ENCODE data around the gene RASA3. TPM values are rescaled to one million over a fixed set of nuclear protein-coding genes. Genes with fewer than 3 reads are reported as not detected.

RASA3 gene
- total and polyA plus RNA-seq, 2 of the 8 experiments (the other 6 are each of a cell fraction or from before 2014, with no cell fraction given), result 7.5 to 21.9 TPM

DNA sequence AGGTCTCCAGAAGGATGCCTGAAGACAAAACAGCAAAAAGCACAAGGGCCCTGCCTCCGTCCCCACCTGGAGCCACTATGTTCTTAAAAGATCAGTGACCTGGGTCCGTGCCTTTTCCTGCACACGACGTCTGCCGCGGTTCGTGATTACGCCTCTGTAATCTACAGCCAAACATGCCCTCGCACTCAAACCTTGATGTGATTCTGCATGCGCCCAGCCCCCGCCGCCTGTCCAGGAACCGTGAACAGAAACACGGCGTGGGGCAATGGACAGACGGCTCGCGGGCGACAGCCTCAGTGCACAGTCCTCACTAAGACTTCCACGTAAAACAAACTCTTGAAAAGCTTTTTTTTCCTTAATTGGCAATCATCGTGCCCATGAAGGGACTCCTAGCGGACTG, 174.1 kb downstream of the RASA3 start:
- H3K4ac ChIP-seq (replicated peaks; ENCODE audit: insufficient read length, low read depth, low read length), result no peak overlapping the region
- no peak overlapping the region for H2BK20ac ChIP-seq (ENCODE audit: low read length)
- no peak overlapping the region for H3K23ac ChIP-seq (ENCODE audit: insufficient read length)
- no peak overlapping the region for H3K4me3 ChIP-seq (ENCODE audit: extremely low read depth in 1 of 4, insufficient read depth in 2 of 4, low read depth in 3 of 4, low read length in 4 of 4)
- H3K14ac ChIP-seq (ENCODE audit: insufficient read length), result no peak overlapping the region
- no peaks in the 10 kb centered on the region for H3K23me2 ChIP-seq (ENCODE audit: low read depth, low read length)
- H3K79me1 ChIP-seq (ENCODE audit: low read depth, low read length), result no peaks in the 10 kb centered on the region
- H3K56ac ChIP-seq (replicated peaks; ENCODE audit: insufficient read length, low read depth, low read length), result no peak overlapping the region
- 92% methylated on average over 22 of the region's 22 CpGs; no CpG with 5 or more reads in 1 of the 2 experiments for WGBS, 2 experiments (ENCODE audit: extremely low coverage in 1 of 2, insufficient coverage in 1 of 2, insufficient read length in 1 of 2, insufficient replicate concordance in 2 of 2, low coverage in 1 of 2, low lambda C conversion rate in 2 of 2, missing lambda C conversion rate in 1 of 2)
- ChIA-PET CTCF (ENCODE audit: partially characterized antibody) (no interaction called here), POLR2A (ENCODE audit: partially characterized antibody) (no interaction called here)
- H3K9ac ChIP-seq (replicated peaks in 1 of 4; ENCODE audit: extremely low read depth in 1 of 4, low read depth in 3 of 4, low read length in 3 of 4), result no peak overlapping the region
- no peak overlapping the region for H2BK120ac ChIP-seq (replicated peaks; ENCODE audit: low read depth, low read length)
- no peak overlapping the region for H3K27ac ChIP-seq (ENCODE audit: low read depth, low read length)
- H3K27me3 ChIP-seq (replicated peaks in 1 of 4; ENCODE audit: control insufficient read depth in 3 of 4, extremely low read depth in 1 of 4, insufficient read depth in 3 of 4, low read length in 3 of 4), result no peaks in the 10 kb centered on the region
- no peak overlapping the region for H3K18ac ChIP-seq (ENCODE audit: extremely low read depth, low read length)
- H3K79me2 ChIP-seq (ENCODE audit: control insufficient read depth in 1 of 2, insufficient read depth in 2 of 2, low read length in 2 of 2), result no peaks in the 10 kb centered on the region
- H4K8ac ChIP-seq (ENCODE audit: extremely low read depth, insufficient read depth, low read length), result no peak overlapping the region
- no peaks in the 10 kb centered on the region for H3K4me1 ChIP-seq (replicated peaks in 1 of 4; ENCODE audit: control insufficient read depth in 3 of 4, insufficient read depth in 4 of 4, low read length in 3 of 4)
- H2AFZ ChIP-seq (ENCODE audit: low read length), result no peak overlapping the region
- H4K5ac ChIP-seq (ENCODE audit: insufficient read length, low read depth, low read length), result no peak overlapping the region
- no peak overlapping the region for H4K91ac ChIP-seq (replicated peaks; ENCODE audit: insufficient read length, low read length)
- no peaks in the 10 kb centered on the region for H4K20me1 ChIP-seq (replicated peaks in 1 of 2; ENCODE audit: control insufficient read depth in 1 of 2, insufficient read depth in 2 of 2, low read length in 2 of 2)
- H3K9me3 ChIP-seq (ENCODE audit: insufficient read depth in 2 of 2, low read depth in 1 of 2, low read length in 1 of 2), result peaks cover 24 to 75% of the 10 kb centered on the region in 2 experiments; a peak in 3 of 4 replicates
- H3K36me3 ChIP-seq (ENCODE audit: control insufficient read depth in 2 of 4, insufficient read depth in 4 of 4, low read length in 3 of 4), result no peaks in the 10 kb centered on the region
- no peak overlapping the region for H2BK5ac ChIP-seq (ENCODE audit: low read depth, low read length)
- DNase-seq (ENCODE audit: low read depth in 1 of 2, low spot score in 2 of 2), result no peak
- H2AK5ac ChIP-seq (ENCODE audit: low read depth, low read length), result no peak overlapping the region
- H2BK15ac ChIP-seq (ENCODE audit: low read length), result no peak overlapping the region
- no peak for FAIRE-seq
- no peak overlapping the region for H3K4me2 ChIP-seq (ENCODE audit: insufficient read depth in 1 of 2, low read depth in 2 of 2, low read length in 2 of 2)
- TF ChIP-seq MAX (IDR thresholded peaks at IDR 0.05), result no peak
- no peak for TF ChIP-seq SRF (IDR thresholded peaks at IDR 0.05; ENCODE audit: low read depth, low read length)
- no peak for TF ChIP-seq SAP30 (IDR thresholded peaks at IDR 0.05; ENCODE audit: insufficient read depth, insufficient replicate concordance, low read length)
- TF ChIP-seq EZH2 (IDR thresholded peaks at IDR 0.05; ENCODE audit: low read depth, low read length, severe bottlenecking), result no peak
- TF ChIP-seq FOSL1 (IDR thresholded peaks at IDR 0.05; ENCODE audit: insufficient read depth, low read depth, low read length), result no peak
- no peak for TF ChIP-seq MAFK (IDR thresholded peaks at IDR 0.05; ENCODE audit: low read depth, low read length)
- TF ChIP-seq SIN3A (conservative IDR thresholded peaks at IDR 0.05 in 1 of 2, IDR thresholded peaks at IDR 0.05 in 1 of 2; ENCODE audit: low read depth in 1 of 2, low read length in 2 of 2), result no peak
- TF ChIP-seq CHD1 (IDR thresholded peaks at IDR 0.05; ENCODE audit: low read depth, low read length), result no peak
- TF ChIP-seq CREB1 (IDR thresholded peaks at IDR 0.05), result no peak
- no peak overlapping the region for H2BK12ac ChIP-seq (ENCODE audit: low read depth, low read length)
